RPMI8226 (cell line): ENCODE data around the gene SNCAIP.
A peak's percentile ranks its signal among the peaks of the same experiment; 100 is the strongest.

Experiments
- DNase-seq: peaks from one replicate; pipeline ENCODE4 v3.0.0-alpha.2; 2015

Gene SNCAIP

GRCh38 chr5:122311961-122312590 is at the start of gene SNCAIP:
SNCAIP (plus strand) TSS chr5:122312237; CDS start chr5:122391135, 78,898 bp downstream.
- peak; percentile 70 for DNase-seq

DNA sequence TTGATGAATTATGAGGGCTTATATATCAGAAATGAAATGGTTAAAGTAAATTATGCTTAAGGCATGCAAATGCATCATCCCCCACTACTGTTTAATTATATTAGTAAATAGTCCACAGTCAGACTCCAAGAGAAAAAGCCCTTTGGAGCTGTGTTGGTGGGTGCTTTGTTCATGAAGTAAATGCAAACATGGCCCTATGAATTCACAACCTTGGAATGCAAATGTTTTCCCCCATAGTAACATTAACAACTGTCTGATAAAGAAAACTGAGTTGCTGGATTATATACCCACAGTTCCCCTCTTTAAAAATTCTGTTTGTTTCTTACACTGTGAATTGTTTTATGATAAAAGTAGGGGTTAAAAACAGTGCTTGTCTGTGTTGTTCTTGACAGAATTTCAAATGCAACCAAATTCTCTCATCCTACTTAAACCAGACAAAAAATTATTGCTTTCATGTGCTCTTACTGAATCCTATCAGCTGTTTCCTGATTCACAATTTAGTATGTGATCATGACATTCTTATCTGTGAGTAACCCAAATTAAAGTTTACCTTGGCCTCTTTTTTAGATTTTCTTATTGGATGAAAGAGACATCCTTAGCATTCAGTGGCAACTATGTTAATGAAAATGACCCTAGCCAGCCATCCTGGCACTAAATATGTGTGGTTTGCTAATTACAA is 48.5 kb upstream of the SNCAIP start:
- no peak for DNase-seq

DNA sequence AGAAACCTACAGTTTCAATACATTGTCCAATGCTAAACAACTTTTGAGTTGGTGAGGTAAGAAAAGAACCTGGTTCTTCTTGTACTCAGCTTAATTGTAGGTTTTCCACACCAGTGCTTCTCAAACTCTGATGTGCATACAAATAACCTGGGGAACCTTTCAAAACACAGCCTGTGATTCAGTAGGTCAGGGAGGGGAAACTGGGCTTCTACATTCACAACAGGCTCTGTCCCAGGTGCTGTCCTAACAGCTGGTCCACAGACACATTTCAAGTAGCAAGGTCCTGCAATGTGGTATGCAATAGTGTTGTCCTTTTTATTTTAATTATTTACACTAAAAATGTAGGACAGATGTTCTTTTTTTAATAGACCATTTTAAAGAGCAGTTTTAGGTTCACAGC is 47.4 kb upstream of the SNCAIP start:
- DNase-seq: no peak

DNA sequence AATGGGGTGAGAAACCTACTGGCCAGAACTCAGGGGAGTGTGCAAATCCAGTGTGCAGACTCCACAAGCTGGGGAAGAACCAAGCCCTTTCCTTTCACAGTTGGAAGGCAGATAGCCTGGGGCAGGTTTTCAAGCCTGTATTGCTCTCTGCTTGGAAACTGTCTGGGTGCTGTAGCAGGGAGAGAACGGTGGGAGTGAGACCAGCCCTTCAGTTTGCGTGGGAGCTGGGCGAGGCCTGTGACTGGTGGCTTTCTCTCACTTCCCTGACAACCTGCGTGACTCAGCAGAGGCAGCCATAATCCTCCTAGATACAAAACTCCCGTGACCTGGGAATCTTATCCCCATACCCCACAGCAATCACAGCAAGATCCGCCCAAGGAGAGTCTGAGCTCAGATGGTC is 44.9 kb upstream of the SNCAIP start:
- no peak for DNase-seq

DNA sequence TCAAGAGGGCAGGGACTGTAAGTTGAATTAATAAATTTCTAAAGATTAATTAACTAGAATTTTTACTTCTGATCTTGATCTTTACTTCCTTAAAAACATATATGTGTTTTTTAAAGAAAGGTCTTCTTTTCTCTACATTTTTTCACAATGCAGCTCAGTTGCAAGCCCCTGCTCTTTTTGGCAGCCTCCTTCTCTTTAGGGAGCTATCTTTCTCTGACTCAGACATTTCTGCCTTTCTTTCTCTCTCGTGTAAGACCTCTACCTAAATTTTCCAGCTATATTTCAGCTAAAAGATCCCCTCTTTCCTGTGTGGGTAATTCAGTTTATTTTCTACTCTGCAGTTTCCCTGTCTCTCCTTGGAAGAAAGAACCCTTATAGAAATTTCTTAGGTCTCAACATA is 38.3 kb upstream of the SNCAIP start:
- DNase-seq: no peak

DNA sequence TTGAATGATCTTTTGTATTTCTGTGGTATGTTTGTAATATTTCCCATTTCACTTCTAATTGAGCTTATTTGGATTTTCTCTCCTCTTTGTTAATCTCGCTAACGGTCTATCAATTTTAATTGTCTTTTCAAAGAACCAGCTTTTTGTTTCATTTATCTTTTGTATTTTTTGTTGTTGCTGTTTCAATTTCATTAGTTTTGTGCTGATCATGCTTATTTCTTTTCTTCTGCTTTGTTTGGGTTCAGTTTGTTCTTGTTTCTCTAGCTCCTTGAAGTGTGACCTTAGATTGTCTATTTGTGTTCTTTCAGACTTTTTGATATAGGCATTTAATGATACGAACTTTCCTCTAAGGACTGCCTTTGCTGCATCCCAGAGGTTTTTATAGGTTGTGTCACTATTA is 28.4 kb upstream of the SNCAIP start:
- no peak for DNase-seq

- no peak for DNase-seq
Measured at GRCh38 chr5:122286541-122286940, 25.5 kb upstream of the SNCAIP start.

GRCh38 chr5:122287101-122287500 is 24.9 kb upstream of the SNCAIP start:
- DNase-seq: no peak

GRCh38 chr5:122291000-122291901 is 20.8 kb upstream of the SNCAIP start:
- no peak for DNase-seq

- DNase-seq: no peak
Measured at GRCh38 chr5:122292332-122292731, 19.7 kb upstream of the SNCAIP start.

GRCh38 chr5:122295138-122295537 is 16.9 kb upstream of the SNCAIP start:
- DNase-seq: peak; percentile 55

GRCh38 chr5:122296871-122297270 is 15.2 kb upstream of the SNCAIP start:
- no peak for DNase-seq

GRCh38 chr5:122297587-122298298 is 14.3 kb upstream of the SNCAIP start:
- peak; percentile 90 for DNase-seq

DNA sequence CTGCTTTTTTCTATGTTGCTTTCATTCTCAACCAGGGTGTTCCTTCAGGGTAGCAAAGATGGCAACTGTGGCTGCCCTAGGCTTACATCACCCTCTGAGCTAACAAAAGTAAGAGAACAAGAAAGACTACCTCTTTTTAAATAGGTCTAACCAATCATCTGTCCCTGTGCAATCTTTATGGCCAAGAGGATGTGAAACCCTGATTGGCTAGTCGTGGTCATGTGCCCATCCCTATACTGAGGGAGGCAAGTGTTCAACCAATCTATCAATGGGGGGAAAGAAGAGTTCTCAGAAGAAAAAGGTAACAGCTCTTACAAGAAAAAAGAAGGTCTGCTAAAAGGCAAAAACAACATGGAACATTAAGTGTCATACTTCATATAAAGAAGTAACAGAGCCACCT is 11.7 kb upstream of the SNCAIP start:
- DNase-seq: peak; percentile 88

- DNase-seq: peak; percentile 78
Measured at GRCh38 chr5:122301016-122301415, 11.0 kb upstream of the SNCAIP start.

GRCh38 chr5:122304471-122305215 is 7.4 kb upstream of the SNCAIP start:
- no peak for DNase-seq

DNA sequence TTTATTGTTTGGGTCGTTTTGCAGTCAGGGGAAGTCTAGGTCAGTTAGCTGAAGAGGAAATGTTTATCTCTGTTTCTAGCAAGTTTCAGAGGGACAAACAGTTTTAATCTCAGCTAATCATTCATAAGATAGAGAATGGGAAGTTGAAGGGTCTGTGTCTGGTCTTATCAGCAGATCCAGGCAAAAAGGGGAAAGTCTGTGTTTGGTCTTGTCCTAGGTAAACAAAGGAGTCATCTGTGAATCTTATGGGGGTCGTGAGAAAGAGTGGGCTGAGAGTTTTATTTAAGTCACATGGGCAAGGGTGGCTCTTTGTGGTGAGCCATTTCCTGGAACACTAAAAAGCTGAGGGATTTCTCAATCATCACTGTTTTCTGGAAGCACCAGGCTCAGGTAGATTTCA is 5.6 kb upstream of the SNCAIP start:
- no peak for DNase-seq

DNA sequence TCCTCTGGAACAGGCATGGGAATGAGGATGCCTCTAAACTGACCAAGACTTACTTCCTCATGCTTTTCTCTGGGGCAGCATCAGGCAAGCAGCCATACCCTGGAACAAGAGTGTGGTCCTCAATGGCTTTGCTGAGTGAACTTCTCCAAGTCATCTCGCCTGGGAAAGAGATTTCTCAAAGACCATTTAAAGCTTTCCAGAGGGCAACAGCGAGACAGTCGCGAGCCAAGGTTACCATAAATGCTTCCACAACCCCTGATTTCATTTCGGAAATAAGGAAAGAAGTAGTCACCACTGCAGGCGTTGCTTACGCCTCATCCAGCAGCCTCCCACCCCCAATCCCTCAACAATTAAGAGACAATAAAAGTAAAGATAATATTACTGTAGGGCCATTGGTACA is 1.1 kb upstream of the SNCAIP start:
- no peak for DNase-seq

- no peak for DNase-seq
Measured at GRCh38 chr5:122311497-122311960, 508 bp upstream of the SNCAIP start.

- DNase-seq: peak; percentile 72
Measured at GRCh38 chr5:122312591-122313406, 762 bp downstream of the SNCAIP start.

DNA sequence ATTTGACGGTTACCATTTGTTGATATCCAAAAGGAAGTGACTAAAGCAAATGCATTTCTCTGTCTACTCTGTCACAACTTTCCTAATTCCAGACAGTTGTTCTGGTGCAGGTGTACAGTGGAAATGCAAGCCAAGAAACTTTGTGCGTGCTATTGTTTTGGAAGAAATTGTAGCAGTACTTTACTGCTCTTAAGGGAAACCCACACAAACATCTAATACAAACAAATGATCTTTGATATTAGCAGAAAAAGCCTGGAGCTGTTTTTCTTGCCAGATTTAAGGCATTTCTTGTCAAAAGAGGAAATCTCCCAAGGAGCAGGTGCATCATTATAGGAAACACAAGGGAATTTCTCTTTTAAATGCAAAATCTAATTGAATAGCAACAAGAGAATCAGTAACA is 2.0 kb downstream of the SNCAIP start:
- DNase-seq: peak; percentile 50
